ENCODE measurements around the gene MOB3B. TPM values are rescaled to one million over a fixed set of nuclear protein-coding genes. Genes with fewer than 3 reads are reported as not detected.

MOB3B gene
- total RNA-seq, 1 donor from 2014 or later, result 14.0 TPM

DNA sequence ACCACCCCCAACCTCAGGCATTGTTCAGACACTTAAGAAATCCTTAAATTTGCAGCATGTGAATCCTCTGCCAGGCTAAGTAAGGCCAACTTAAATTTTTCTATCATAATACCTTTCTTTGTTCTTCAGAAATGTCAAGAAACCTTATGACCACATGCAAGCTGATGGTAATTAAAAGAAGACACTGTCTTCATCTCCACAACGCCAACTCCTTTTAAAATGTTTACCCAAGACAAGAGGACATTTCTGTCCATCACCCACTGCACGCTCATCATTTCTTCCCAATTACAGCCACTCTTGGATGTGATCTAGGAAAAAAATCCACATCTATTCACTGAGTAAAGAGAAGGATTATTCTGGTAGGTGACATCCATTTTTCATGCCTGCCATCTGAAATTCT is 11.6 kb downstream of the MOB3B start:
- Histone ChIP-seq H3F3A (ENCODE audit: low read depth) (no peaks in the 10 kb centered on the region), H3K79me2 (ENCODE audit: low read depth) (peaks cover 98% of the 10 kb centered on the region), H3K4me3 (no peak overlapping the region), H3K9me3 (ENCODE audit: low read depth) (no peaks in the 10 kb centered on the region), H3K9ac (no peak overlapping the region), H3K4me1 (peaks cover 16% of the 10 kb centered on the region), H3K27me3 (no peaks in the 10 kb centered on the region), H3K27ac (no peak overlapping the region), H3K4me2 (no peak overlapping the region), H4K20me1 (ENCODE audit: low read depth) (peaks cover 27% of the 10 kb centered on the region), H2AFZ (replicated peaks) (no peak overlapping the region), H3K36me3 (no peaks in the 10 kb centered on the region)
- no peak overlapping the region for H3K27ac Mint-ChIP-seq
- H3K9me3 Mint-ChIP-seq, result peaks cover 3% of the 10 kb centered on the region
- DNase-seq (ENCODE audit: low spot score), result no peak
- H3K4me1 Mint-ChIP-seq, result peaks cover 12% of the 10 kb centered on the region
- no peaks in the 10 kb centered on the region for H3K27me3 Mint-ChIP-seq (ENCODE audit: insufficient read depth, low read depth)
- H3K4me3 Mint-ChIP-seq, result no peak overlapping the region
- TF ChIP-seq EZH2 (IDR thresholded peaks at IDR 0.05), result no peak
- TF ChIP-seq, protein P1, sequence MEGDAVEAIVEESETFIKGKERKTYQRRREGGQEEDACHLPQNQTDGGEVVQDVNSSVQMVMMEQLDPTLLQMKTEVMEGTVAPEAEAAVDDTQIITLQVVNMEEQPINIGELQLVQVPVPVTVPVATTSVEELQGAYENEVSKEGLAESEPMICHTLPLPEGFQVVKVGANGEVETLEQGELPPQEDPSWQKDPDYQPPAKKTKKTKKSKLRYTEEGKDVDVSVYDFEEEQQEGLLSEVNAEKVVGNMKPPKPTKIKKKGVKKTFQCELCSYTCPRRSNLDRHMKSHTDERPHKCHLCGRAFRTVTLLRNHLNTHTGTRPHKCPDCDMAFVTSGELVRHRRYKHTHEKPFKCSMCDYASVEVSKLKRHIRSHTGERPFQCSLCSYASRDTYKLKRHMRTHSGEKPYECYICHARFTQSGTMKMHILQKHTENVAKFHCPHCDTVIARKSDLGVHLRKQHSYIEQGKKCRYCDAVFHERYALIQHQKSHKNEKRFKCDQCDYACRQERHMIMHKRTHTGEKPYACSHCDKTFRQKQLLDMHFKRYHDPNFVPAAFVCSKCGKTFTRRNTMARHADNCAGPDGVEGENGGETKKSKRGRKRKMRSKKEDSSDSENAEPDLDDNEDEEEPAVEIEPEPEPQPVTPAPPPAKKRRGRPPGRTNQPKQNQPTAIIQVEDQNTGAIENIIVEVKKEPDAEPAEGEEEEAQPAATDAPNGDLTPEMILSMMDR (IDR thresholded peaks at IDR 0.05), result no peak
- TF ChIP-seq EZH2phosphoT487 (IDR thresholded peaks at IDR 0.05), result no peak
- H3K36me3 Mint-ChIP-seq, result peaks cover 11% of the 10 kb centered on the region

DNA sequence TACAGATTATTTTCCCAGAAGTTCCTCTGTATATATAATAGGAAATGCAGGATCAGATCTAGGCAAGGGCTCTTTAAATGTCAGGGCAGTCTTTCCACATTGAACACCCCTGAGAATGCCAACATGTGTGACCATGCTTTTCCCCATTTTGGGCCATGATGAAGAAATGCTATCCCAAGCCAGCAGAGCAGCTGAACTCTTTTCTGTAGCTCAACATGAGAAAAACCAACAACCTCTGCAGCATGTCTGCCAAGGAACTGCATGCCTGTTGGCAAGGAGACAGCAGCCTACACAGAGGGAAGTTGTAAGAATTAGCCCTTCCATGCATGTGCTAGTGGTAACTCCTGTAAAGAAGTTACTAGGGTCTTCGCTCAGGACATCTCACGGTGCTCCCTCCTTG is 15.1 kb downstream of the MOB3B start:
- Mint-ChIP-seq H3K27me3 (ENCODE audit: insufficient read depth, low read depth) (no peaks in the 10 kb centered on the region), H3K4me3 (no peak overlapping the region), H3K9me3 (peaks cover 3% of the 10 kb centered on the region), H3K36me3 (peaks cover 14% of the 10 kb centered on the region), H3K4me1 (peaks cover 6% of the 10 kb centered on the region), H3K27ac (no peak overlapping the region)
- Histone ChIP-seq H3K36me3 (no peaks in the 10 kb centered on the region), H3K27ac (no peak overlapping the region), H3K4me2 (no peak overlapping the region), H3K4me3 (no peak overlapping the region), H3F3A (ENCODE audit: low read depth) (no peaks in the 10 kb centered on the region), H3K79me2 (ENCODE audit: low read depth) (peaks cover 78% of the 10 kb centered on the region), H3K4me1 (peaks cover 16% of the 10 kb centered on the region), H3K9ac (no peak overlapping the region), H2AFZ (replicated peaks) (no peak overlapping the region), H3K27me3 (no peaks in the 10 kb centered on the region), H4K20me1 (ENCODE audit: low read depth) (peaks cover 19% of the 10 kb centered on the region), H3K9me3 (ENCODE audit: low read depth) (no peaks in the 10 kb centered on the region)
- TF ChIP-seq EZH2 (IDR thresholded peaks at IDR 0.05) (no peak), EZH2phosphoT487 (IDR thresholded peaks at IDR 0.05) (no peak)
- TF ChIP-seq, protein P1 (IDR thresholded peaks at IDR 0.05), result no peak
- DNase-seq (ENCODE audit: low spot score), result no peak

DNA sequence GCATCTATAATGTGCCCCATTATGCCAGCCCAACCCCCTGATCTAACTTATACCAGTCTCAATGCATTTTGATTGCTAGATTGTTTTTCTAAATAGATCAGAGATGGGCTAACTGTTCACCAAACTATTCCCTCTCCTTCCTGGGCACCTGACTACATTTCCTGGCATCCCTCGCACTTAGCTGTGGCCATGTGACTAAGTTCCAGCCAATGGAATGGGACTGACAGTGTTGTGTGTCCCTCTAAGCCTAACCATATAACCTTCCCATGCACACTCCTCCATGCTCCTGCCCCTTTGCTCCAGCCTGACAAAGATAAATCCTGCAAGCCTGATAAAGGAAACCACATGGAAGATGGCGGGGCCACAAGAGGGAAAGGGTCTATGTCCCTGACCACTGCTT is 17.8 kb downstream of the MOB3B start:
- no peak overlapping the region for H3K9ac ChIP-seq
- no peak overlapping the region for H2AFZ ChIP-seq (replicated peaks)
- Mint-ChIP-seq H3K4me1 (no peaks in the 10 kb centered on the region), H3K4me3 (no peak overlapping the region), H3K27ac (no peak overlapping the region), H3K9me3 (peaks cover 6% of the 10 kb centered on the region), H3K36me3 (peaks cover 23% of the 10 kb centered on the region), H3K27me3 (ENCODE audit: insufficient read depth, low read depth) (no peaks in the 10 kb centered on the region)
- peaks cover 61% of the 10 kb centered on the region for H3K79me2 ChIP-seq (ENCODE audit: low read depth)
- peaks cover 5% of the 10 kb centered on the region for H4K20me1 ChIP-seq (ENCODE audit: low read depth)
- DNase-seq (ENCODE audit: low spot score), result no peak
- TF ChIP-seq, protein P1 (IDR thresholded peaks at IDR 0.05), result no peak
- no peak for TF ChIP-seq EZH2phosphoT487 (IDR thresholded peaks at IDR 0.05)
- TF ChIP-seq EZH2 (IDR thresholded peaks at IDR 0.05), result no peak
- no peak overlapping the region for H3K27ac ChIP-seq
- H3K9me3 ChIP-seq (ENCODE audit: low read depth), result no peaks in the 10 kb centered on the region
- H3F3A ChIP-seq (ENCODE audit: low read depth), result no peaks in the 10 kb centered on the region
- no peaks in the 10 kb centered on the region for H3K27me3 ChIP-seq
- no peaks in the 10 kb centered on the region for H3K36me3 ChIP-seq
- H3K4me2 ChIP-seq, result no peak overlapping the region
- no peak overlapping the region for H3K4me3 ChIP-seq
- peaks cover 4% of the 10 kb centered on the region for H3K4me1 ChIP-seq
